Prostate gland (tissue), 2 donors: ENCODE results near the gene KHDC1L.

Source experiments
- CTCF ChIP-seq, 4 experiments: fragments of 200-600 bp in 2 of 4; fragments of 450-650 bp in 2 of 4; sonication (generic) in 2 of 4; IDR thresholded peaks; 1 replicate in 3 of 4; 2 replicates in 1 of 4; pipeline ENCODE4 v1.5.1; 2016 to 2019; ENCODE audit warnings: antibody characterized with exemption in 4 of 4, mild to moderate bottlenecking in 2 of 4, moderate library complexity in 2 of 4
- POLR2A ChIP-seq: fragments of 450-650 bp; IDR thresholded peaks from one replicate; pipeline ENCODE4 v1.6.1; 2016; ENCODE audit warnings: antibody characterized with exemption, mild to moderate bottlenecking
- POLR2AphosphoS5 ChIP-seq: sonication (generic); formaldehyde crosslinking; IDR thresholded peaks from one replicate; pipeline ENCODE4 v1.6.1; 2017; ENCODE audit warnings: antibody characterized with exemption

- TF ChIP-seq CTCF (IDR thresholded peaks at IDR 0.05) (no peak), POLR2A (no peak), POLR2AphosphoS5 (no peak)
Measured at GRCh38 chr6:73207221-73207837, 18.0 kb downstream of the KHDC1L start.
